ENCODE measurements around the gene CR1. TPM values are rescaled to one million over a fixed set of nuclear protein-coding genes. Genes with fewer than 3 reads are reported as not detected.
"Not testable (repeated sequence)": the region's sequence is repeated elsewhere in the genome, so short reads cannot be mapped to it uniquely, and the experiment has no call there.

Gene CR1
- total RNA-seq, 6 experiments from 2014 or later: not detected

DNA sequence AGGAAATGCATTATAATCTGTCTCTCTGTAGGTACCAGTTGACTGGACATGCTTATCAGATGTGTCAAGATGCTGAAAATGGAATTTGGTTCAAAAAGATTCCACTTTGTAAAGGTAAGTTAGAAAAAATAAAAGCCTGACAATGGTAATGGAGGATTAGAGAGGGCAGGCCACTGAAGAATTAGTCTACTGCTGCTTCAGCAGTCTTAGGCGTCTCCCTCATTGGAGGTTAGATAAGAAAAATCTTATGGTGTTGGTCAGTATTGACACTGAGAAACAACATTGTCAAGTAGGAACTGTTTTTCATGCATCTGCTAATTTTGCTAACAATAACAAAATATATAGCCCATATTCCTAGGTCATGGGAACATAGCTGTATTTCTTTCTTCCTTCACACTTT, 21.7 kb upstream of the CR1 start:
- Mint-ChIP-seq H3K27ac (no peak overlapping the region), H3K36me3 (ENCODE audit: low read depth) (no peaks in the 10 kb centered on the region), H3K4me1 (ENCODE audit: low read depth) (no peaks in the 10 kb centered on the region), H3K4me3 (no peak overlapping the region), H3K27me3 (ENCODE audit: insufficient read depth) (peaks cover 14% of the 10 kb centered on the region), H3K9me3 (no peaks in the 10 kb centered on the region)
- TF ChIP-seq, protein P1, sequence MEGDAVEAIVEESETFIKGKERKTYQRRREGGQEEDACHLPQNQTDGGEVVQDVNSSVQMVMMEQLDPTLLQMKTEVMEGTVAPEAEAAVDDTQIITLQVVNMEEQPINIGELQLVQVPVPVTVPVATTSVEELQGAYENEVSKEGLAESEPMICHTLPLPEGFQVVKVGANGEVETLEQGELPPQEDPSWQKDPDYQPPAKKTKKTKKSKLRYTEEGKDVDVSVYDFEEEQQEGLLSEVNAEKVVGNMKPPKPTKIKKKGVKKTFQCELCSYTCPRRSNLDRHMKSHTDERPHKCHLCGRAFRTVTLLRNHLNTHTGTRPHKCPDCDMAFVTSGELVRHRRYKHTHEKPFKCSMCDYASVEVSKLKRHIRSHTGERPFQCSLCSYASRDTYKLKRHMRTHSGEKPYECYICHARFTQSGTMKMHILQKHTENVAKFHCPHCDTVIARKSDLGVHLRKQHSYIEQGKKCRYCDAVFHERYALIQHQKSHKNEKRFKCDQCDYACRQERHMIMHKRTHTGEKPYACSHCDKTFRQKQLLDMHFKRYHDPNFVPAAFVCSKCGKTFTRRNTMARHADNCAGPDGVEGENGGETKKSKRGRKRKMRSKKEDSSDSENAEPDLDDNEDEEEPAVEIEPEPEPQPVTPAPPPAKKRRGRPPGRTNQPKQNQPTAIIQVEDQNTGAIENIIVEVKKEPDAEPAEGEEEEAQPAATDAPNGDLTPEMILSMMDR (IDR thresholded peaks at IDR 0.05): no peak
- DNase-seq: no peak

DNA sequence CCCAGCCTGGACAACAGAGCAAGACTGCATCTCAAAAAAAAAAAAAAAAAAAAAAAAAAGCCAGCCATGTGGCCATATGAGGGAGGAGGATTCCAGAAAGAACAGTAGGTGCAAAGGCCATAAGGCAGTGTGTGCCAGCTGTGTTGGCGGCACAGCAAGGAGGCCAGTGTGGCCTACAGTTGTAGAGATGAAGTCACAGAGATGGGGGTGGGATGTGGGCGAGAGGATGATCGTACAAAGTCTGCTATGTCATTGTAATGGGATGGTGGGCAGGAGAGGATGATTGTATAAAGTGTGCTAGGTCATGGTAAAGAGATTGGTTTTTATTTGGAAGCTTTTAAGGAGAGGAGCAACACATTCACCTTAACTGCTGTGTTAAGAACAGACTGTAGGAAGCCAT, 9.8 kb upstream of the CR1 start:
- H3K4me1 Mint-ChIP-seq (ENCODE audit: low read depth): no peaks in the 10 kb centered on the region
- peaks cover 16% of the 10 kb centered on the region for H3K27me3 Mint-ChIP-seq (ENCODE audit: insufficient read depth)
- no peak overlapping the region for H3K27ac Mint-ChIP-seq
- no peaks in the 10 kb centered on the region for H3K36me3 Mint-ChIP-seq (ENCODE audit: low read depth)
- TF ChIP-seq, protein P1 (IDR thresholded peaks at IDR 0.05): no peak
- no peaks in the 10 kb centered on the region for H3K9me3 Mint-ChIP-seq
- H3K4me3 Mint-ChIP-seq: no peak overlapping the region
- no peak for DNase-seq

DNA sequence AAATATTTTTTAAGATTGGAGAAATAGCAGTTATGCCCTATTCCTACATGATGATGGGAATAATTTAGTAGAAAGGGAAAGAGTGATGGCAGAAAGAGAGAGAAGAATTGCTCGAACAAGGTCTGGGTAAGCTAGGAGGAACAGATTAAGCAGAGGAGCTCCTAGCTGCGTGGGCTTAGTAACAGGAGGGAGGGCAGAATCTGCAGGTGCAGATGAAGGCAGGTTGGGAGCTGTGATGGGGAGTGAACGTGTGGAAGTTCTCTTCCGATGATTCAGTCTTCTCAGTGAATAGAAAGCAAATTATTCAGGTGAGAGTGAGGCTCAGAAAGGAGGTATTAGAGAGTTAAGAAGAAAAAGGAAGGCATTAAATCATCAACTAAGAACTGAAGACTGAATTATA, 8.3 kb upstream of the CR1 start:
- Mint-ChIP-seq H3K4me1 (ENCODE audit: low read depth) (no peaks in the 10 kb centered on the region), H3K27me3 (ENCODE audit: insufficient read depth) (peaks cover 16% of the 10 kb centered on the region), H3K9me3 (no peaks in the 10 kb centered on the region), H3K36me3 (ENCODE audit: low read depth) (no peaks in the 10 kb centered on the region), H3K27ac (no peak overlapping the region), H3K4me3 (no peak overlapping the region)
- no peak for DNase-seq
- TF ChIP-seq, protein P1 (IDR thresholded peaks at IDR 0.05): no peak

DNA sequence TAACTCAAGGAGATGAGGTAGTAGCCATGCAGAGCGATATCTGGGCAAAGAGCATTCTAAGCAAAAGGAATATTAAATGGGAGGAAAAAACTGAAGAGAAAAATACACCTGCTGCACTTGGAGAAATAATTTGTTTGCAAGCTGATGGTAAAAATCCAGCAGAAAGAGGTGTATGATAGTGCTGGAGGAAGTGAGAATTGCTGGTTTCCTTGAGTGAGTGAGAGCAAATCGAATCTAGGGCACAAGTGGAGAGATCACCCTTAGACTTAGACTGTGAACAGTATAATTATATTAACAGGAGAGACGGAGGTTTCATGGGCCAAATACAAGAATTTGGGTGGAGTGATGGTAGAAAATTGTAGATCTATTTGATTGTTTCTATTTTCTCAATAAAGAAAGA, 2.7 kb upstream of the CR1 start:
- H3K27me3 Mint-ChIP-seq (ENCODE audit: insufficient read depth): peaks cover 15% of the 10 kb centered on the region
- TF ChIP-seq, protein P1 (IDR thresholded peaks at IDR 0.05): no peak
- no peak overlapping the region for H3K27ac Mint-ChIP-seq
- H3K36me3 Mint-ChIP-seq (ENCODE audit: low read depth): no peaks in the 10 kb centered on the region
- no peak overlapping the region for H3K4me3 Mint-ChIP-seq
- no peak for DNase-seq
- H3K4me1 Mint-ChIP-seq (ENCODE audit: low read depth): no peaks in the 10 kb centered on the region
- H3K9me3 Mint-ChIP-seq: no peaks in the 10 kb centered on the region

DNA sequence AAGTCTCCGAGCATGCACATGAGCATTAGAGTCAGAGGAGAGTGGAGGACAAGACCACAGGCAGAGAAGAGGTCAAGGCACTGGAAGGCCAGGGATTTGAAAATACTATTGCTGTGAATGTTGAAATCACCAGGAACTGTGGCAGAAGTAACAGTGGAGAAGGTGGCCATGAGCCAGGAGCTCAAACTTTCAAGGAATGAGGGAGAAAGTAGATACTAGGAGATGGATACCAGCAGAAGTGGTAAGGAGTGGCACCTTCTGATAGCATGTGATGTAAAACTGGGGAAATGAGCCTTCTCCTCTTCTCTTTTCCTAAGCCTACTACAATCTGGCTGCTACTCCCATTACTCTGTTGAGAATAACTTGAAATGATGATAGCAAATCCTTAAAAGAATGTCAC, 1.8 kb upstream of the CR1 start:
- Mint-ChIP-seq H3K36me3 (ENCODE audit: low read depth) (no peaks in the 10 kb centered on the region), H3K27me3 (ENCODE audit: insufficient read depth) (peaks cover 14% of the 10 kb centered on the region), H3K9me3 (no peaks in the 10 kb centered on the region), H3K27ac (no peak overlapping the region), H3K4me3 (no peak overlapping the region), H3K4me1 (ENCODE audit: low read depth) (no peaks in the 10 kb centered on the region)
- TF ChIP-seq, protein P1 (IDR thresholded peaks at IDR 0.05): no peak
- DNase-seq: no peak

DNA sequence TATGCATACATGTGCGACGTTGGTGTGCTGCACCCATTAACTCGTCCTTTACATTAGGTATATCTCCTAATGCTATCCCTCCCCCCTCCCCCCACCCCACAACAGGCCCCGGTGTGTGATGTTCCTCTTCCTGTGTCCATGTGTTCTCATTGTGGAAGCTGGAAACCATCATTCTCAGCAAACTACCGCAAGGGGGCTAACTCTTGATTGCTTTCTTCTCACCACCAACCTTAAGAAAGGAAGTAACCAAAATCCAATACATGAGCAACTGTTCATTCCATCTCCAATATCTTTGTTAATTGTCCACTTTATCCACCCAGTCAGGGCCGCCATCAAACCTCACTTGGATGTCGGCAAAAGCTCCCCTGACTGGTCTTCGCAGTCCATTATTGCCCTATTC, 676 bp upstream of the CR1 start:
- not testable (repeated sequence) for H3K9me3 Mint-ChIP-seq; H3K36me3 Mint-ChIP-seq (ENCODE audit: low read depth); H3K4me3 Mint-ChIP-seq; H3K27ac Mint-ChIP-seq; H3K4me1 Mint-ChIP-seq (ENCODE audit: low read depth); DNase-seq
- H3K27me3 Mint-ChIP-seq (ENCODE audit: insufficient read depth): peaks cover 14% of the 10 kb centered on the region
